ENCODE measurements around the gene MAPKAP1. TPM values are rescaled to one million over a fixed set of nuclear protein-coding genes. Genes with fewer than 3 reads are reported as not detected.
"Not testable (repeated sequence)": the region's sequence is repeated elsewhere in the genome, so short reads cannot be mapped to it uniquely, and the experiment has no call there.

The MAPKAP1 gene
- total RNA-seq, 1 donor from 2014 or later: 44.9 TPM

GRCh38 chr9:125568621-125569020 is 138.4 kb downstream of the MAPKAP1 start:
- no peak for DNase-seq (ENCODE audit: low read depth in 2 of 2)

- not testable (repeated sequence) for DNase-seq (ENCODE audit: low read depth in 2 of 2)
These were observed 141.0 kb downstream of the MAPKAP1 start for GRCh38 chr9:125566051-125566450.

- no peak for DNase-seq (ENCODE audit: low read depth in 2 of 2)
These were observed 141.9 kb downstream of the MAPKAP1 start for GRCh38 chr9:125565126-125565525.

GRCh38 chr9:125564631-125565030 is 142.4 kb downstream of the MAPKAP1 start:
- peak in 1 of 2 donors; percentile 57 for DNase-seq (ENCODE audit: low read depth in 2 of 2)

- no peak for DNase-seq (ENCODE audit: low read depth in 2 of 2)
These were observed 145.4 kb downstream of the MAPKAP1 start for GRCh38 chr9:125561509-125562148.

GRCh38 chr9:125559894-125560293 is 147.1 kb downstream of the MAPKAP1 start:
- DNase-seq (ENCODE audit: low read depth in 2 of 2): no peak

- DNase-seq (ENCODE audit: low read depth in 2 of 2): no peak
These were observed 147.8 kb downstream of the MAPKAP1 start for GRCh38 chr9:125559194-125559593.

- peak; percentile 74 to 84 for DNase-seq (ENCODE audit: low read depth in 2 of 2)
These were observed 148.4 kb downstream of the MAPKAP1 start for GRCh38 chr9:125558453-125559092.

GRCh38 chr9:125556046-125556721 is 150.8 kb downstream of the MAPKAP1 start:
- DNase-seq (ENCODE audit: low read depth in 2 of 2): no peak

- DNase-seq (ENCODE audit: low read depth in 2 of 2): no peak
These were observed 152.3 kb downstream of the MAPKAP1 start for GRCh38 chr9:125554726-125555125.

- no peak for DNase-seq (ENCODE audit: low read depth in 2 of 2)
These were observed 155.2 kb downstream of the MAPKAP1 start for GRCh38 chr9:125551781-125552180.

- peak in 1 of 2 donors; percentile 72 for DNase-seq (ENCODE audit: low read depth in 2 of 2)
These were observed 156.8 kb downstream of the MAPKAP1 start for GRCh38 chr9:125549891-125550885.

GRCh38 chr9:125549465-125549871 is 157.5 kb downstream of the MAPKAP1 start:
- no peak for DNase-seq (ENCODE audit: low read depth in 2 of 2)

- DNase-seq (ENCODE audit: low read depth in 2 of 2): no peak
These were observed 158.0 kb downstream of the MAPKAP1 start for GRCh38 chr9:125549039-125549438.

GRCh38 chr9:125548141-125548540 is 158.9 kb downstream of the MAPKAP1 start:
- DNase-seq (ENCODE audit: low read depth in 2 of 2): no peak

- DNase-seq (ENCODE audit: low read depth in 2 of 2): no peak
These were observed 159.6 kb downstream of the MAPKAP1 start for GRCh38 chr9:125547368-125547767.

- DNase-seq (ENCODE audit: low read depth in 2 of 2): no peak
These were observed 161.2 kb downstream of the MAPKAP1 start for GRCh38 chr9:125545845-125546244.

GRCh38 chr9:125544988-125545651 is 161.9 kb downstream of the MAPKAP1 start:
- DNase-seq (ENCODE audit: low read depth in 2 of 2): peak in 1 of 2 donors; percentile 56

GRCh38 chr9:125544484-125544883 is 162.5 kb downstream of the MAPKAP1 start:
- no peak for DNase-seq (ENCODE audit: low read depth in 2 of 2)

GRCh38 chr9:125541840-125542243 is 165.2 kb downstream of the MAPKAP1 start:
- DNase-seq (ENCODE audit: low read depth in 2 of 2): peak in 1 of 2 donors; percentile 65

GRCh38 chr9:125540497-125540896 is 166.5 kb downstream of the MAPKAP1 start:
- peak in 1 of 2 donors; percentile 23 for DNase-seq (ENCODE audit: low read depth in 2 of 2)
